IMR-90 (cell line): ENCODE results near the gene APOF. TPM values are rescaled to one million over a fixed set of nuclear protein-coding genes. Genes with fewer than 3 reads are reported as not detected.

Experiments
- ATAC-seq: fragments of 200-7000 bp; cut with Tn5 transposase; 2 replicates; pipeline ENCODE4 v1.9.1; 2020; ENCODE audit warnings: low read depth, mild to moderate bottlenecking, moderate library complexity
- BruUV-seq: library from RNA; stranded (reverse); fragments of 400-500 nt; replicated peaks from 2 replicates; lab custom pipeline; 2021; lab: Mats Ljungman, UMichigan
- CTCF ChIA-PET: fragments of 300-600 bp; formaldehyde crosslinking; extraction: SDS; loops from one replicate; lab custom pipeline; 2021; ENCODE audit warnings: antibody characterized with exemption; lab: Yijun Ruan, JAX
- POLR2A ChIA-PET: fragments of 300-600 bp; sonication (Branson Sonifier 250); formaldehyde crosslinking; loops from one replicate; lab custom pipeline; 2022; ENCODE audit warnings: antibody characterized with exemption; ENCODE audit not compliant: unreplicated experiment; lab: Charles Lee
- DNase-seq: peaks from one replicate; pipeline ENCODE4 v3.0.0; 2013
- H2AFZ ChIP-seq: replicated peaks from 2 replicates; pipeline ENCODE3; 2013; ENCODE audit warnings: low read length, mild to moderate bottlenecking; ENCODE audit not compliant: poor library complexity
- H2AK5ac ChIP-seq: 2 replicates; pipeline ENCODE4 v1.6.1; 2013; ENCODE audit warnings: low read depth, low read length, inconsistent platforms
- H2AK9ac ChIP-seq: replicated peaks from 2 replicates; pipeline ENCODE3; 2013; ENCODE audit warnings: mild to moderate bottlenecking, low read depth, low read length, moderate library complexity; ENCODE audit not compliant: poor library complexity
- H2BK120ac ChIP-seq: 2 replicates; pipeline ENCODE4 v1.6.1; 2013; ENCODE audit warnings: low read depth, low read length, inconsistent platforms
- H2BK15ac ChIP-seq: 3 replicates; pipeline ENCODE4 v1.6.1; 2013; ENCODE audit warnings: low read depth, low read length, inconsistent platforms
- H2BK20ac ChIP-seq: 2 replicates; pipeline ENCODE4 v1.6.1; 2013; ENCODE audit warnings: low read depth, mild to moderate bottlenecking, inconsistent platforms, low read length, moderate library complexity
- H2BK5ac ChIP-seq: 2 replicates; pipeline ENCODE4 v1.6.1; 2013; ENCODE audit warnings: mild to moderate bottlenecking, low read depth, low read length, inconsistent platforms; ENCODE audit not compliant: poor library complexity, severe bottlenecking
- H3K14ac ChIP-seq: replicated peaks from 2 replicates; pipeline ENCODE4 v1.6.1; 2013; ENCODE audit warnings: low read depth, low read length, inconsistent platforms
- H3K18ac ChIP-seq: 2 replicates; pipeline ENCODE4 v1.6.1; 2013; ENCODE audit warnings: low read depth, low read length, control low read depth
- H3K23ac ChIP-seq: 2 replicates; pipeline ENCODE4 v1.6.1; 2013; ENCODE audit warnings: low read depth, low read length, inconsistent platforms
- H3K27ac ChIP-seq: 2 replicates; pipeline ENCODE4 v1.5.1; 2013; ENCODE audit warnings: mild to moderate bottlenecking, control low read depth, low read length; ENCODE audit not compliant: insufficient read depth
- H3K27me3 ChIP-seq: 2 replicates; pipeline ENCODE4 v1.6.1; 2013; ENCODE audit warnings: low read length; ENCODE audit not compliant: control insufficient read depth, insufficient read depth
- H3K36me3 ChIP-seq: 2 replicates; pipeline ENCODE4 v1.6.1; 2013; ENCODE audit warnings: low read length, mixed read lengths; ENCODE audit not compliant: control insufficient read depth, insufficient read depth
- H3K4ac ChIP-seq: 2 replicates; pipeline ENCODE4 v1.6.1; 2013; ENCODE audit warnings: low read depth, low read length, inconsistent platforms
- H3K4me1 ChIP-seq: 2 replicates; pipeline ENCODE4 v1.6.1; 2013; ENCODE audit warnings: low read length, mixed read lengths; ENCODE audit not compliant: control insufficient read depth, insufficient read depth
- H3K4me2 ChIP-seq: 2 replicates; pipeline ENCODE4 v1.6.1; 2013; ENCODE audit warnings: low read depth, mild to moderate bottlenecking, control low read depth, low read length, moderate library complexity
- H3K4me3 ChIP-seq: 2 replicates; pipeline ENCODE4 v1.5.1; 2013; ENCODE audit warnings: low read depth, mild to moderate bottlenecking, control low read depth, low read length, moderate library complexity; ENCODE audit not compliant: insufficient read depth
- H3K56ac ChIP-seq: 2 replicates; pipeline ENCODE4 v1.6.1; 2013; ENCODE audit warnings: low read length, inconsistent platforms; ENCODE audit not compliant: insufficient read depth; ENCODE audit errors: extremely low read depth
- H3K79me1 ChIP-seq, 2 experiments: 2 replicates each; pipeline ENCODE4 v1.6.1; 2013; ENCODE audit warnings: low read length in 2 of 2, inconsistent platforms in 1 of 2, low read depth in 1 of 2
- H3K9ac ChIP-seq: 2 replicates; pipeline ENCODE4 v1.6.1; 2013; ENCODE audit warnings: low read depth, low read length, control low read depth
- H3K9me1 ChIP-seq: 2 replicates; pipeline ENCODE4 v1.6.1; 2013; ENCODE audit warnings: low read length, inconsistent platforms; ENCODE audit not compliant: insufficient read depth
- H3K9me3 ChIP-seq: 2 replicates; pipeline ENCODE4 v1.6.1; 2013; ENCODE audit warnings: low read length; ENCODE audit not compliant: control insufficient read depth, insufficient read depth
- H4K20me1 ChIP-seq: 2 replicates; pipeline ENCODE4 v1.6.1; 2013; ENCODE audit warnings: low read length, inconsistent platforms; ENCODE audit not compliant: insufficient read depth
- H4K5ac ChIP-seq: 2 replicates; pipeline ENCODE4 v1.6.1; 2013; ENCODE audit warnings: mild to moderate bottlenecking, low read depth, low read length, control low read depth
- H4K8ac ChIP-seq, 2 experiments: 2 replicates each; pipeline ENCODE4 v1.6.1; 2013; ENCODE audit warnings: low read depth in 2 of 2, low read length in 2 of 2, control low read depth in 1 of 2, inconsistent platforms in 1 of 2
- H4K91ac ChIP-seq: 2 replicates; pipeline ENCODE4 v1.6.1; 2013; ENCODE audit warnings: low read depth, low read length, inconsistent platforms; ENCODE audit not compliant: insufficient read depth
- CHD1 ChIP-seq: IDR thresholded peaks from 2 replicates; pipeline ENCODE4 v1.6.1; 2012; ENCODE audit warnings: low read depth, low read length, improper control_type of control experiment
- CTCF ChIP-seq: conservative IDR thresholded peaks from 2 replicates; pipeline ENCODE4 v1.5.1; 2012; ENCODE audit warnings: mild to moderate bottlenecking, low read depth, low read length, improper control_type of control experiment
- MXI1 ChIP-seq: IDR thresholded peaks from 2 replicates; pipeline ENCODE4 v1.6.1; 2012; ENCODE audit warnings: low read depth, mild to moderate bottlenecking, low read length, moderate library complexity, borderline replicate concordance
- NFE2L2 ChIP-seq: fragments of 150-350 bp; IDR thresholded peaks from 2 replicates; pipeline ENCODE4 v1.6.1; 2016; ENCODE audit warnings: low read depth, mild to moderate bottlenecking, low read length
- RFX5 ChIP-seq: IDR thresholded peaks from 2 replicates; pipeline ENCODE4 v1.8.0; 2012; ENCODE audit warnings: low read depth, mild to moderate bottlenecking, low read length, moderate library complexity
- USF2 ChIP-seq: fragments of 150-350 bp; IDR thresholded peaks from 2 replicates; pipeline ENCODE4 v1.6.1; 2017; ENCODE audit warnings: mild to moderate bottlenecking, antibody characterized with exemption, low read length, low read depth
- WGBS, 2 experiments: methylation state at CpG; one replicate each; pipeline versions ENCODE4 v1.1.5 to v1.1.7; 2013; ENCODE audit warnings: missing lambda C conversion rate in 2 of 2; ENCODE audit not compliant: insufficient read length in 1 of 2; ENCODE audit errors: extremely low coverage in 2 of 2; 5-methylcytosine and 5-hydroxymethylcytosine counted together
- dilution Hi-C: fragments of 300-500 bp; cut with HindIII; formaldehyde crosslinking; loops from one replicate; pipeline ENCODE4 v1.14.3; 2018; ENCODE audit warnings: low sequenced_read_pairs; ENCODE audit not compliant: unreplicated experiment
- in situ Hi-C: fragments of 300-500 bp; cut with MboI; formaldehyde crosslinking; loops from 3 replicates; pipeline ENCODE4 v1.14.3; 2019; ENCODE audit warnings: low sequenced_read_pairs, inconsistent platforms, mixed read lengths
- intact Hi-C: fragments of 100-400 bp; cut with micrococcal nuclease; formaldehyde crosslinking; loops from 2 replicates; pipeline ENCODE4 v1.10.0; 2022
- polyA plus RNA-seq, 3 experiments: library from polyadenylated mRNA; depleted of rRNA; stranded (reverse); fragments of >200 nt; gene quantifications; 2 replicates each; pipeline ENCODE4 v1.2.3, GENCODE V29; 2012; ENCODE audit warnings: low replicate concordance in 1 of 3
- total RNA-seq: library from RNA; depleted of rRNA; stranded (reverse); fragments of >200 nt; gene quantifications from 2 replicates; pipeline ENCODE4 v1.2.3, GENCODE V29; 2012

APOF gene
- total and polyA plus RNA-seq, 2 of the 4 experiments (the other 2 are of a cell fraction) = not detected

GRCh38 chr12:56330936-56331490 is 31.6 kb downstream of the APOF start (continued):
- no peak for TF ChIP-seq RFX5
- no peak for TF ChIP-seq NFE2L2
- TF ChIP-seq USF2 = no peak
- TF ChIP-seq MXI1 = no peak

- Histone ChIP-seq H2BK5ac (no peak overlapping the region), H3K4me1 (no peaks in the 10 kb centered on the region), H2AFZ (no peak overlapping the region), H3K36me3 (peaks cover 35% of the 10 kb centered on the region), H3K9me3 (no peaks in the 10 kb centered on the region), H2AK9ac (no peak overlapping the region), H3K14ac (no peak overlapping the region), H3K18ac (no peak overlapping the region), H3K4ac (no peak overlapping the region), H2BK120ac (no peak overlapping the region), H3K4me2 (no peak overlapping the region), H4K8ac (no peak overlapping the region), H3K9me1 (no peaks in the 10 kb centered on the region), H2BK15ac (no peak overlapping the region), H3K9ac (no peak overlapping the region), H4K5ac (no peak overlapping the region), H3K27ac (no peak overlapping the region), H3K4me3 (no peak overlapping the region), H3K56ac (no peak overlapping the region), H4K20me1 (no peaks in the 10 kb centered on the region), H2AK5ac (no peak overlapping the region), H3K27me3 (no peaks in the 10 kb centered on the region), H3K79me1 (no peaks in the 10 kb centered on the region), H2BK20ac (no peak overlapping the region), H3K23ac (no peak overlapping the region), H4K91ac (no peak overlapping the region)
- TF ChIP-seq CTCF (no peak), CHD1 (no peak)
- in situ Hi-C loops (no loop called here), dilution Hi-C loops (no loop called here), intact Hi-C loops (no loop called here)
- ATAC-seq (no peak), DNase-seq (no peak)
- BruUV-seq = no TSS peak
- ChIA-PET CTCF (no interaction called here), POLR2A (no interaction called here)
- WGBS, 2 experiments = no CpG with 5 or more reads among the region's 6 CpGs
Observed at GRCh38 chr12:56326533-56326932, 36.1 kb downstream of the APOF start.
